HL-60 (cell line): ENCODE results near the gene OTUD7B.

Experiments used
- TF ChIP-seq, protein P1 (sequence below): IDR thresholded peaks from one replicate; pipeline ENCODE4 v1.5.1; 2011; ENCODE audit warnings: low read length, control low read depth, inconsistent platforms; ENCODE audit not compliant: insufficient read depth
- TF ChIP-seq, protein P2 (sequence below): IDR thresholded peaks from 2 replicates; pipeline ENCODE4 v1.6.1; 2012; ENCODE audit warnings: low read depth; ENCODE audit not compliant: insufficient replicate concordance

DNA sequence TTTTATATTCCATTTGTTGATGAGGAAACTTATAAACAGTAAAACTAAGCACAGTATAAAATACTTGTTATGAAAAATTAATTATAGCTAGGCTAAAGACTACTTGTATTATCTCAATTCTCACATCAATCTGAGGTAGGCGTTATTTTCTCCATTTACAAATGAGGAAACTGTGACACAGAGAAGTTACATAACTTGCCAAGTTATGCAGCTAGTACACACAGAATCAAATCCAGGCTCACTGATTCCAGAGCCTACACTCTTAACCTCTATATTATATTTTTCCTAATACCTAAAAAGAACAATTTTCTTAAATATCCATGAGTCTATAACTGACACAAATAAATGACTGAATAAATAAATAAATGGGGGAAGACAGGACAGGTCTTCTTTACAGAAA, 45.9 kb upstream of the OTUD7B start:
- TF ChIP-seq, protein P1, sequence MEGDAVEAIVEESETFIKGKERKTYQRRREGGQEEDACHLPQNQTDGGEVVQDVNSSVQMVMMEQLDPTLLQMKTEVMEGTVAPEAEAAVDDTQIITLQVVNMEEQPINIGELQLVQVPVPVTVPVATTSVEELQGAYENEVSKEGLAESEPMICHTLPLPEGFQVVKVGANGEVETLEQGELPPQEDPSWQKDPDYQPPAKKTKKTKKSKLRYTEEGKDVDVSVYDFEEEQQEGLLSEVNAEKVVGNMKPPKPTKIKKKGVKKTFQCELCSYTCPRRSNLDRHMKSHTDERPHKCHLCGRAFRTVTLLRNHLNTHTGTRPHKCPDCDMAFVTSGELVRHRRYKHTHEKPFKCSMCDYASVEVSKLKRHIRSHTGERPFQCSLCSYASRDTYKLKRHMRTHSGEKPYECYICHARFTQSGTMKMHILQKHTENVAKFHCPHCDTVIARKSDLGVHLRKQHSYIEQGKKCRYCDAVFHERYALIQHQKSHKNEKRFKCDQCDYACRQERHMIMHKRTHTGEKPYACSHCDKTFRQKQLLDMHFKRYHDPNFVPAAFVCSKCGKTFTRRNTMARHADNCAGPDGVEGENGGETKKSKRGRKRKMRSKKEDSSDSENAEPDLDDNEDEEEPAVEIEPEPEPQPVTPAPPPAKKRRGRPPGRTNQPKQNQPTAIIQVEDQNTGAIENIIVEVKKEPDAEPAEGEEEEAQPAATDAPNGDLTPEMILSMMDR: no peak
- TF ChIP-seq, protein P2, sequence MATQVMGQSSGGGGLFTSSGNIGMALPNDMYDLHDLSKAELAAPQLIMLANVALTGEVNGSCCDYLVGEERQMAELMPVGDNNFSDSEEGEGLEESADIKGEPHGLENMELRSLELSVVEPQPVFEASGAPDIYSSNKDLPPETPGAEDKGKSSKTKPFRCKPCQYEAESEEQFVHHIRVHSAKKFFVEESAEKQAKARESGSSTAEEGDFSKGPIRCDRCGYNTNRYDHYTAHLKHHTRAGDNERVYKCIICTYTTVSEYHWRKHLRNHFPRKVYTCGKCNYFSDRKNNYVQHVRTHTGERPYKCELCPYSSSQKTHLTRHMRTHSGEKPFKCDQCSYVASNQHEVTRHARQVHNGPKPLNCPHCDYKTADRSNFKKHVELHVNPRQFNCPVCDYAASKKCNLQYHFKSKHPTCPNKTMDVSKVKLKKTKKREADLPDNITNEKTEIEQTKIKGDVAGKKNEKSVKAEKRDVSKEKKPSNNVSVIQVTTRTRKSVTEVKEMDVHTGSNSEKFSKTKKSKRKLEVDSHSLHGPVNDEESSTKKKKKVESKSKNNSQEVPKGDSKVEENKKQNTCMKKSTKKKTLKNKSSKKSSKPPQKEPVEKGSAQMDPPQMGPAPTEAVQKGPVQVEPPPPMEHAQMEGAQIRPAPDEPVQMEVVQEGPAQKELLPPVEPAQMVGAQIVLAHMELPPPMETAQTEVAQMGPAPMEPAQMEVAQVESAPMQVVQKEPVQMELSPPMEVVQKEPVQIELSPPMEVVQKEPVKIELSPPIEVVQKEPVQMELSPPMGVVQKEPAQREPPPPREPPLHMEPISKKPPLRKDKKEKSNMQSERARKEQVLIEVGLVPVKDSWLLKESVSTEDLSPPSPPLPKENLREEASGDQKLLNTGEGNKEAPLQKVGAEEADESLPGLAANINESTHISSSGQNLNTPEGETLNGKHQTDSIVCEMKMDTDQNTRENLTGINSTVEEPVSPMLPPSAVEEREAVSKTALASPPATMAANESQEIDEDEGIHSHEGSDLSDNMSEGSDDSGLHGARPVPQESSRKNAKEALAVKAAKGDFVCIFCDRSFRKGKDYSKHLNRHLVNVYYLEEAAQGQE: no peak
